Measurements from ENCODE around the gene PERCC1. TPM values are rescaled to one million over a fixed set of nuclear protein-coding genes. Genes with fewer than 3 reads are reported as not detected.
A peak's percentile ranks its signal among the peaks of the same experiment; 100 is the strongest.

Gene PERCC1
- total RNA-seq, 1 donor from 2014 or later, result not detected

DNA sequence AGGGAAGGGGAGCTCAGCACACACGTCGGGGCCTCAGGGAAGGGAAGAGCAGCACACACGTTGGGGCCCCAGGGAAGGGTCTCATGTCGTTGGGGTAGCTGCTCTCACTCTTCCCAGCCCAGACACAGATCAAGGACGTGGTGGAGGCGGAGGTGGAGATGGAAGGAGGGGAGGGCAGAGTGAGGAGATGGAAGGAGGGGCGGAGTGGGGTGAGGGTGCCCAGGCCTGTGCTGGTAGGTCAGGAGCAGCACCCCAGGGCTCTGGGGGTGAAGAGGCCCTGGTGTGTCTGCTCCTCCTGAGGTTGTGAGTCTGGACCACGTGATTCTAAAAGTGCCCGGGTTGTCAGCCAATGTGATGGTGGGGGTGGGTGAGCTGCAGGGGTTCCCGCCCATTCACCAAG lies 29.1 kb downstream of the PERCC1 start:
- Mint-ChIP-seq H3K4me1 (peaks cover 3% of the 10 kb centered on the region), H3K9me3 (no peaks in the 10 kb centered on the region), H3K4me3 (no peak overlapping the region), H3K27me3 (ENCODE audit: low read depth) (no peaks in the 10 kb centered on the region), H3K27ac (peak overlapping the region; percentile 34), H3K36me3 (peaks cover 2% of the 10 kb centered on the region)
- no peak for DNase-seq (ENCODE audit: low spot score in 2 of 2, unreplicated experiment in 2 of 2)
- TF ChIP-seq, protein P1, sequence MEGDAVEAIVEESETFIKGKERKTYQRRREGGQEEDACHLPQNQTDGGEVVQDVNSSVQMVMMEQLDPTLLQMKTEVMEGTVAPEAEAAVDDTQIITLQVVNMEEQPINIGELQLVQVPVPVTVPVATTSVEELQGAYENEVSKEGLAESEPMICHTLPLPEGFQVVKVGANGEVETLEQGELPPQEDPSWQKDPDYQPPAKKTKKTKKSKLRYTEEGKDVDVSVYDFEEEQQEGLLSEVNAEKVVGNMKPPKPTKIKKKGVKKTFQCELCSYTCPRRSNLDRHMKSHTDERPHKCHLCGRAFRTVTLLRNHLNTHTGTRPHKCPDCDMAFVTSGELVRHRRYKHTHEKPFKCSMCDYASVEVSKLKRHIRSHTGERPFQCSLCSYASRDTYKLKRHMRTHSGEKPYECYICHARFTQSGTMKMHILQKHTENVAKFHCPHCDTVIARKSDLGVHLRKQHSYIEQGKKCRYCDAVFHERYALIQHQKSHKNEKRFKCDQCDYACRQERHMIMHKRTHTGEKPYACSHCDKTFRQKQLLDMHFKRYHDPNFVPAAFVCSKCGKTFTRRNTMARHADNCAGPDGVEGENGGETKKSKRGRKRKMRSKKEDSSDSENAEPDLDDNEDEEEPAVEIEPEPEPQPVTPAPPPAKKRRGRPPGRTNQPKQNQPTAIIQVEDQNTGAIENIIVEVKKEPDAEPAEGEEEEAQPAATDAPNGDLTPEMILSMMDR (IDR thresholded peaks at IDR 0.05; ENCODE audit: unreplicated experiment), result no peak

DNA sequence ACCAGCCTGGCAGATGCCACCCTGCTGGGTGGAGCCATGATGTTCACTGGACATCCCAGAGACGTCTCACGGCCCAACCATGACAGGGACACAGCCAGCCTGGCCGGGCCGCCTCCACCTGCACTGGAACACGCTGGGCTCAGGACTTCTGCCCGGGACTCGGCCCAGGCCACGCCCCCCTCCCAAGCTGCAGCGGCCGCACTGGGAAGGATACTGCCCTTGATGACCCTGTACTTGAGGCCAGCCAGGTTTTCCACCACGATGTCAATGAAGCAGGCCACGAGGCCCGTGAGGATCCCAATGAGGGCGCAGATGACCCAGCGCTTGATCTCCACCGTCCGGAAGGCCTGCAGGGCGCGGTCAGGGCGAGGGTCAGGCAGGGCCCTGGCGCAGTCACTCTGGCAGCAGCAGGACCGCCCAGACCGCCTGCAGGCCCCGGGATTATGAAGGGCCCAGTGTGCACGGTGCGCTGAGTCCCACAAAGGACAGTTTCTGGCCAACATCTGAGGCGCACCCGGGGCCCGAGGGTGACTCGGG lies 29.8 kb downstream of the PERCC1 start:
- no peaks in the 10 kb centered on the region for H3K9me3 Mint-ChIP-seq
- DNase-seq (ENCODE audit: low spot score in 2 of 2, unreplicated experiment in 2 of 2), result peak in 1 of 2 experiments; percentile 17
- peaks cover 2% of the 10 kb centered on the region for H3K36me3 Mint-ChIP-seq
- H3K4me3 Mint-ChIP-seq, result no peak overlapping the region
- H3K27me3 Mint-ChIP-seq (ENCODE audit: low read depth), result no peaks in the 10 kb centered on the region
- TF ChIP-seq, protein P1 (IDR thresholded peaks at IDR 0.05; ENCODE audit: unreplicated experiment), result no peak
- H3K4me1 Mint-ChIP-seq, result peaks cover 3% of the 10 kb centered on the region
- H3K27ac Mint-ChIP-seq, result peak overlapping the region; percentile 30

DNA sequence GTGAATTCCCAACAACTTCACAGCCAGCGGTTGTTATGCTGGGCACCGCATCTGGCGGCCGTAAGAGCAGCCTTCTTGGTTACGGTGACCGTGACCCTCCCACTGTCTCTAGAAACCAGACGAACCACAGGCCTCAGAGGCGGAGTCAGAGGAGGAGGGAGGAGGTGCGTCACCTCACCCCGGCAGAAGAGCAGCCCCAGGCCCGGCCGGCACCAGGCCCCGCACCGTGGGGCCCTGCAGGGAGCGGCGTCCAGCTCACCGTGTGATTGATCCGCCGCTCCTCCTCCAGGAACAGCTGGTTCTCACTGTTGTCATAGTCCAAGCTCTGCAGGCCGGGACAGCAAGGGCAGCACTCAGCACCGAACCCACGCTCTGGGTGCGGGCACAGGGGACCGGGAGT lies 30.3 kb downstream of the PERCC1 start:
- no peak overlapping the region for H3K4me3 Mint-ChIP-seq
- no peaks in the 10 kb centered on the region for H3K9me3 Mint-ChIP-seq
- peaks cover 2% of the 10 kb centered on the region for H3K36me3 Mint-ChIP-seq
- H3K27me3 Mint-ChIP-seq (ENCODE audit: low read depth), result no peaks in the 10 kb centered on the region
- H3K4me1 Mint-ChIP-seq, result peaks cover 3% of the 10 kb centered on the region
- DNase-seq (ENCODE audit: low spot score in 2 of 2, unreplicated experiment in 2 of 2), result peak in 1 of 2 experiments; percentile 18
- TF ChIP-seq, protein P1 (IDR thresholded peaks at IDR 0.05; ENCODE audit: unreplicated experiment), result no peak
- H3K27ac Mint-ChIP-seq, result peak overlapping the region; percentile 76

DNA sequence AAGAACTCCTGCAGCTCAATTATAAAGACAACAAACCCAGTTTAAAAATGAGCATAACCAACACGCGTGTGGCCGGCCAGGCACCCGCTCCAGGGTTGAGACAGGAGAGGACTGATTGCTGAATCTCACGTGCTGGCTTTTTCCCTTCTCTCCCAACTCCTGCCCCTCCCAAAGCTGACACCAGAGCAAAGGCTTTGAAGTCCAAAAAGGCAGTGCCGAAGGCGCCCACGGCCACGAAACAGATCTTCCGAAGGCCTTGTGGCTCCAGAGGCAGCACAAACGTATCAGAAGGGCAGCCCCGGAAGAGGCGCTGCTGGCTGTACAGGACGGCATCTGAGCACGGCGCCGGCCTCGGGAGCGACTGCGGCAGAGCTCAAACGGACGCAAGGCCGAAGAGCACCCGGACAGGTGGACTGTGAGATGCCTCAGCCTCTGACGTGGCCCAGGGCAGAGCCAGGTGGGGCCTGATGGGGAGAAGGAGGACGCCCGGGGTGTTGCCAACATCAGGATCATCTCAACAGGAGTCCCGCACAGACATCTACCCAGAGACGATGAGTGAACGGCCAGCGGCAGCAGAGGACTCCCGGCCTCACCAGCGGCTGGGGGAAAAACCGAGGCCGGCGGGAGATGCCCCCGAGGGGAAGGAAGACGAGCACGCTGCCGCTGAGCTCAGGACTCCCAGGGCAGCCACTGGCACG lies 33.5 kb downstream of the PERCC1 start:
- no peak overlapping the region for H3K27ac Mint-ChIP-seq
- H3K4me3 Mint-ChIP-seq, result no peak overlapping the region
- no peaks in the 10 kb centered on the region for H3K9me3 Mint-ChIP-seq
- peaks cover 3% of the 10 kb centered on the region for H3K4me1 Mint-ChIP-seq
- TF ChIP-seq, protein P1 (IDR thresholded peaks at IDR 0.05; ENCODE audit: unreplicated experiment), result no peak
- no peaks in the 10 kb centered on the region for H3K36me3 Mint-ChIP-seq
- H3K27me3 Mint-ChIP-seq (ENCODE audit: low read depth), result no peaks in the 10 kb centered on the region
- peak in 1 of 2 experiments; percentile 20 for DNase-seq (ENCODE audit: low spot score in 2 of 2, unreplicated experiment in 2 of 2)

DNA sequence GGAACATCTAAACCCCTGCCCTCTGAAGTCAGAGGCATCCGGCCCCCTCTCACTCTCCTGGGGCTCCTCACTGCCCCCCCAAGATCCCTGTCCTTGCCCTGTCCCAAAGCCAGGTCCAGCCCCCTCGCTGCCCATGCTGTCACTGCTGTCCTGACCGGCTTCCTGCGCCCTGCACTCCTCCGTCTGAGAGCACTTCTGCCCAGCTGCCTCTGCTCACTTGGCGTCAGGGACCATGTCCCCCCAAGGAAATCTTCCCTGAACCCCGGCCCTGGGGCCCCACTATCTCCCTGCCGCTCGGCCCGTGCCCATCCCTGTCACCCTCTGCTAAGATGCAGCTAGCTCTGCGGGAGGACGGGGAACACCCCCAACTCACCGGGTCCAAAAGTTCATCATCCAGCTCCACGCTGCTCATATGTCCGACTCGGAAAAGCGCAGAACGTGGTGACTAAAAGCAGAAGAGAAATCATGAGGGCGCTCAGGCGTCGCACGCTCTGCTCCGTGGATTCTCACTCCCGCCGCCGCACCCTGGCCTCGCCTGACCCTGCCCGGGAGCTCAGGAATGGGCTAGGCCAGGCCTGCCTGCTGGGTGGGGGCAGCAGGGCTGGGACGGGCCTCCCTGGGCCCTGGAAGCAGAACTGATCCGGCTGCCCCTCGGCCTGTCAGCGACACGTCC lies 34.2 kb downstream of the PERCC1 start:
- no peaks in the 10 kb centered on the region for H3K27me3 Mint-ChIP-seq (ENCODE audit: low read depth)
- H3K9me3 Mint-ChIP-seq, result no peaks in the 10 kb centered on the region
- no peak for DNase-seq (ENCODE audit: low spot score in 2 of 2, unreplicated experiment in 2 of 2)
- H3K27ac Mint-ChIP-seq, result no peak overlapping the region
- TF ChIP-seq, protein P1 (IDR thresholded peaks at IDR 0.05; ENCODE audit: unreplicated experiment), result no peak
- no peaks in the 10 kb centered on the region for H3K36me3 Mint-ChIP-seq
- H3K4me3 Mint-ChIP-seq, result no peak overlapping the region
- H3K4me1 Mint-ChIP-seq, result peaks cover 3% of the 10 kb centered on the region
